Globus pallidus (tissue), 1 donor: ENCODE results near the gene NTHL1.

ENCODE experiments used
- DNase-seq: peaks from one replicate; pipeline ENCODE4 v3.0.0-alpha.2; 2015; ENCODE audit warnings: low spot score

NTHL1 gene

DNA sequence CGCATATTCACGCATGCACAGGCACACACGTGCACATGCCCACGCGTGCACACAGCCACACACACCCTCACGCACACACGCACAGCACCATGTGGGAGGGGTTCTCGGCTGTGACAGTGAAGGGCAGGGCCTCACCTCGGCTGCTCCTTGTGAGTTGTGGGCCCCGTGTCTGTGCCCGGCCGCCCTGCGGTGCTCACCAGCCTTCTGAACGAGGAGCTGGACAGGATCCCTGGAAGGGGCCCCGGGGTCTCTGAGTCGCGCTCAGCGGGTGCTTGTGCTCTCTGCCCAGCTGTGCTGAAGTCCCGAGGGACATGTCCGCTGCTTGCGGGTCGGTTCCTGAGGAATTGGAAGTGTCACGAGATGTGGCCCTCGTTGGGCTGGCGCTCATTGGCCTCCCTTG is 16.2 kb upstream of the NTHL1 start:
- no peak for DNase-seq

DNA sequence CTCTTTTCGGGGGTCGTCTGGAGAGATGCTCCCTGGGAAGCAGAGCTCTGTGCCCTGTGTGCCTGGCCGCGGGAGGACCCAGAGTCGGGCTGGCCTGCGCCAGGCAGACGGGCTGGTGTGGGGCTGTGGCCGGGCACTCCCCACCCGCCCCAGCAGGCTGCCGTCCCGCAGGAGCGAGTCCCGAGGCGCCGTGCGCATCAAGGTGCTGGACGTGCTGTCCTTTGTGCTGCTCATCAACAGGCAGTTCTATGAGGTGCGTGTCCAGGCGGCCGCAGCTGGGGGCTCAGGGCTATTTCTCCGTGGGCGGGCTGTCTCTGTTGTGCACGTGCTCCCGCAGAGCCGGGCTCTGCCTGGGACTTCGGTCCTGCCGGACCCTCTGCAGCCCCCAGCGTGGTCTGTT is 15.2 kb upstream of the NTHL1 start:
- DNase-seq = no peak

DNA sequence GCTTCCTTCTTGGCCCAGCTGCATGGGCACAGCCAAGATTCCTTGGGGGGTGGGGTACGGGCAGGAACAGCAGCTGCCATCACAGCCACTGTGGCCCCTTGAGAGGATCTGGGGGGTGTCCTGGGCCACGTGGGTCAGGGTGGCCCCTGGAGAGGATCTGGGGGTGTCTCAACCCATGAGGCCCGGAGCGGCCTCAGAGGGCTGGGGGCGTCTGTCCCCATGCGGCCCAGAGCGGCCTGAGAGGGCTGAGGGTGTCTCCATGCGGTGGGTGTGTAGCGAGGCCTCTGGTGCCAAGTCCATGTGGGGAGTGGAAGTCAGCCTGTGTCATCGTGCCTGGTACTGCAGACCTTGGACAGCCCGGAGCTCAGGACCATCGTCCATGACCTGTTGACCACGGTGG is 13.9 kb upstream of the NTHL1 start:
- DNase-seq = no peak

DNA sequence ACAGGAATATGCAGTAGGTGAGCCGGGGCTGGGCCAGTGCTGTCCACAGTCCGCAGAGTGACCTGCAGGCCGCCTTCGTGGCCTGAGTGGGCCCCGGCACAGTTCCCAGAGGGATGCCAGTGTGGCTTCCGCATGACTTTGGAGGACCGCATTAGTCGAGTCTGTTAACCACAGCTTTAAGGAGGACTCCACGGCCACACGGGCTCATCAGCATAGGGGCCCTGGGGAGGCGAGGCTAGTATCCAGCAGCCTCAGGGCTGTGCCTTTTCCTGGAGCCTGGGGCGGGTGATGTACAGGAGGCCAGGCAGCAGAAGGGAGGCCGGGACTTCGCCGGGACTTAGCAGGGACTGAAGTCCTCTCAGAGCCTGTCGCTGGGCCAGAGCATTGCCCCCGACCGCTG is 13.4 kb upstream of the NTHL1 start:
- DNase-seq = no peak

DNA sequence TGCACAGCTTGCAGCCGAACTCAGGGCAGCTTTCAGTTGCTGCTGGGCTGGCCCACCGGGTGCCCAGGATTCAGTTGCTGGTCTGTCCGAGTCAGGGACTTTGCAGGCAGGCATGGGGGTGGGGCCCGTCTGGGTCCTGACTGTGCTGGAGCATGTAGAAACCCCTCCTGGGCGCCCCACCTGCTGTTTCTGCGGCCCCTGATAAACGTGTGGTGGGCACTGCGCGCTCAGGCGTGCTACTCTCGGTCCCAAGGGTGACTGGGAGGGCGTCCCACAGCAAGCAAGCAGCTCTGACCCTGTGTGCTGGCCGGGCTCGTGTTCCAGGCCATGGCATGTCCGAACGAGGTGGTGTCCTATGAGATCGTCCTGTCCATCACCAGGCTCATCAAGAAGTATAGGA is 12.7 kb upstream of the NTHL1 start:
- DNase-seq = no peak

DNA sequence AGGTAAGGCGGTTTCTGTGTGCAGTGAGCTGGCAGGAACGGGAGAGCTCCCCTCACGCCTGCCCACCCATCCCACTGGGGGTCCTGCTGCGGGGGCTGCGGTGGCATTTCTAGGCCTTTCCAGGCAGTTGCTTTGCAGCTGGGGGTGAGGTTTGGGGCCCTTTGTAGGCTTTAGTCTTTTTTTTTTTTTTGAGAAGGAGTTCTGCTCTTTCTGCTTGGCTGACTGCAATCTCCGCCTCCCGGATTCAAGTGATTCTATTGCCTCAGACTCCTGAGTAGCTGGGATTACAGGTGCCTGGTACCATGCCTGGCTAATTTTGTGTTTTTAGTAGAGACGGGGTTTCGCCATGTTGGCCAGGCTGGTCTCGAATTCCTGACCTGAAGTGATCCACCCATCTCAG is 11.2 kb upstream of the NTHL1 start:
- DNase-seq = no peak

DNA sequence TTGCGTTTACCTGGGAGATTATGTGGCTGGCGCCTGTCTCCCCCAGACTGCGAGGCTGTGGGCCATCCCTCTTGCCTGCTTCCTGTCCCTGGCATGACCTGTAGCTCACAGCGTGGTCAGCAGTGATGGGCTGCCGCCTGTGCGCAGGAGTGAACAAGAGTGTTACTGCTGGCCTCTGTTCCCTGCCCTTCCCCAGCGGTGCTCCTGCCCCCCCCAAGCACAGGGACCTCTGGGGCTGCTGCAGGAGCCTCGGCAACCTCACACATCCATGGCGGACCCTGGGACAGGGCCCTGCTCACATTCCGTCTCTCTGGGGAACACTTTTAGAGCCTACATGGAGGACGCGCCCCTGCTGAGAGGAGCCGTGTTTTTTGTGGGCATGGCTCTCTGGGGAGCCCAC is 10.8 kb upstream of the NTHL1 start:
- no peak for DNase-seq

DNA sequence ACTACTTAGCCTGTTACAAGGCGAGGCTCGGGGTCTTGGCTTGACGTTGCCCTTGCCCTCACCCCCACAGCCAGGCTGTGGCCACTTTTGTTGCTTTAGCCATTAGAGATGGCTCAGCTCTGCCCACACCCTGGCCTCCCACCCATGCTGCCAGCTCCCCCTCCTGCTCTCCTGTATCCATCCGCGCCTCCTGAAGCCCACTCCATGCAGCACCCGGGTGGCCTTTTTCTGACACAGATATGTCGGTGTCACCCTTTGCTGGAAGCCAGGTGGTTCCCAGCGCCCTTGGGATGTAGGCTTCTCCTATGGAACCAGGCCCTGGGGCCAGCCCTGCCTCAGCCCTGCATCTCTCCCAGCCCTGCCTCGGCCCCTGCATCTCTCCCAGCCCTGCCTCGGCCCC is 9.8 kb upstream of the NTHL1 start:
- DNase-seq = no peak

DNA sequence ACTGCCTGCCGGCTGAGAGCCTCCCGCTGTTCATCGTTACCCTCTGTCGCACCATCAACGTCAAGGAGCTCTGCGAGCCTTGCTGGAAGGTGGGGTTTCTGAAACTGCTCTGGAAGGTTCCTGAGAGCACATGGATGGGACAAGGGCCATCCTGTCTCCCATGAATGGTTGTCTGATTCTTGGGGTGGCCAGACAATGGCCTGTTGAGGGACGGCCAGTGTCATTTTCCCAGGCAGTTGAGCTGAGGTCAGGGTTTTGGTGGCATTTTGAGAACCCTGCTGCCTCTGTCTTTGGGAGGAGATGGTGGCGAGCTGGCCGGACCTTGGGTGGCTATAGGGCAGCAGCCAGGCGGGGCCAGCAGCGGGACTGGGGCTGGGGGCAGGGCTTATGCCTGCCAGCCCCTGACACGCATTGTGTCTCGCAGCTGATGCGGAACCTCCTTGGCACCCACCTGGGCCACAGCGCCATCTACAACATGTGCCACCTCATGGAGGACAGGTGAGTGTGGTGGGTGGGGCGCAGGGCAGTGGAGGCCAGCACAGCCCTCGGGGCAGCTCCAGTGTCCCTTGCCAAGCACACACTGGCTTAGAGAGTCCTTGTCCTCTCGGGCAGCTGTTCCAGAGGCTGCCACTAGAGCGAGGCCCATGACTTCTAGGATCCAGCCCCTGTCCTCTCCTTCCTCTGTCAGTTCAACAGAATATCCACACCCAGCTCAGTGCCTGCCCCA is 9.2 kb upstream of the NTHL1 start:
- DNase-seq = peak; percentile 75

DNA sequence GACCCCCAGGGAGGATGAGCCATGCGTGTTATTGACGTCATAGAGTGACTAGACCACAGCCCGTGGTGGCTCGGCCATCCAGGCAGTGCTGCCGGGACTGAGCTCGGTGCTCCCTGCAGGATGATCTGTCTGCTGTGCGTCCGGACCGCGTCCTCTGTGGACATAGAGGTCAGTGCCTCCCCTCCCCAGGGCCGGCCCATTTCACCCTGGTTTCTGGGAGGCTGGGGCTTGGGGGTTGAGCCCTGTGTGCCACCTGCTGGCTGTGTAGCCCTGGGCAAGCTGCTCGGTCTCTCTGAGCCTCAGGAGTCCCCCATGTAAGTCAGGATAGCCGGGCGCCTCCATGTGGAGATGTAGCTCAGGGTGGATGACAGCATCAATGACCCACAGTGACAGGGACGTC is 8.4 kb upstream of the NTHL1 start:
- DNase-seq = peak; percentile 43

DNA sequence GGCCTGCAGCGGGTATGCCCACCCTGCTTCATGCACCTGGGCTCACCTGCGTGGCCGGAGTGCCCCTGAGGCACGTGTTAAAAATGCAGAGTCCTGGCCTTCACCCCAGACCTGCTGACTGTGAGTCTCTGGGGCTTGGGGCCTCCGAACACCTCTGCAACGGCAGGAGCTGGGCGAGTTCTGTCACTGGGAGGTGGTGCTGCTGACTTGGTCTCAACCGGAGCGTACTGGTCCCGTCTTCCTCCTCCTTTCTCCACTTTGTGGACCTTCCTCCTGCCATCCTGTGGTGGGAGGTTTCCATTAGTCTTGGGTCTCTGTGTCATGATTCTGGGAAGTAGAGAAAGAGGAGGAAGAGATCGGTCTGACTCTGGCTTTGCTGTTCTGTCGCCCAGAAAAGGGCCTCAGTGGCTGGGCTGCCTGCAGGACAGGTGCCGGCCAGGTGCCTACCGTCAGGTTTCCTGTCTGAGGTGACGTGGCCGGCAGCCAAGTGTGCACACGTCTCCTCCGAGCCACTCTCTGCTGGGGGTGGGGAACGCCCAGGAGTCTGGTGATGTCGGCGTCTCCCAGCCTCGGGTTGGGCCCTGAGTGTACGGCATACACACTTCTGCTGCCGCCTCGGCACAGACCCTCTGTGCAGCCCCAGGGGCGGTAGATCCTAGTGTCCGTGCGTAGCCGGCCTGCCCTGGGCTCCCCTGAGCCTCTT is 7.1 kb upstream of the NTHL1 start:
- DNase-seq = no peak

DNA sequence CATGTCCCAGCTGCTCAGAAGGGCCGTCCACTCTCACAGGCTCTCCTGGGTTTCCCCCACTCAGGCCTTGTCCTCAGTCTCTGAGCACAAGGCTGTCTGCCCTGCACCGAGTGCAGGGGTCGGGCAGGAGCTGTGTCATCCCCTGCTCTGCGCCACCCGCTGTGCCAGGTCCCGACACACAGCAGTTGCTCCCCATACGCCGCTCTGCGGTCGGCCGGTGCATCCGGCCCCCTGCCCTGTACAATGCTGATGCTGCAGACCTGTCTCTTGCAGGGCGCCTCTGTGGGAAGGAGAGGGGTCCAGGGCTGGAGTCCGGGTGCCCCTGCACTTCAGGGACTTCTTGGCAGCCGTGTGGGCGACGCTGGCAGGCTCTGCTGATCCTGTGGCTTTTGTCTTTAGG is 6.3 kb upstream of the NTHL1 start:
- DNase-seq = no peak

DNA sequence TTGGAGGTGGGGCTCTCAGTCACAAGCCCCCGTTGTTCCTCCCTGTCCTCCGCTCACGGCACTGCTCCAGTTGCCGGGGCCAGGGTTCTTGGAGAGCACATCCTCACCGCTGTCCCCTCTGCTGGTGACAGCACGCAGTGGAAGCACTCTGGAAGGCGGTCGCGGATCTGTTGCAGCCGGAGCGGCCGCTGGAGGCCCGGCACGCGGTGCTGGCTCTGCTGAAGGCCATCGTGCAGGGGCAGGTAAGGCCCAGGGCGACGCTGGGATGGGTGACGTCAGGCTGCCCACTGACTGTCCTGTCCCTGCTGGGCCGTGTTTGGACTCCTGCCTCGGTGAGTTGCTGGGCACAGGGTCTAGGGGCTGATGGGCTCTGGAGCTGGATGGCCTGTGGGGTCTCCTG is 5.6 kb upstream of the NTHL1 start:
- no peak for DNase-seq

DNA sequence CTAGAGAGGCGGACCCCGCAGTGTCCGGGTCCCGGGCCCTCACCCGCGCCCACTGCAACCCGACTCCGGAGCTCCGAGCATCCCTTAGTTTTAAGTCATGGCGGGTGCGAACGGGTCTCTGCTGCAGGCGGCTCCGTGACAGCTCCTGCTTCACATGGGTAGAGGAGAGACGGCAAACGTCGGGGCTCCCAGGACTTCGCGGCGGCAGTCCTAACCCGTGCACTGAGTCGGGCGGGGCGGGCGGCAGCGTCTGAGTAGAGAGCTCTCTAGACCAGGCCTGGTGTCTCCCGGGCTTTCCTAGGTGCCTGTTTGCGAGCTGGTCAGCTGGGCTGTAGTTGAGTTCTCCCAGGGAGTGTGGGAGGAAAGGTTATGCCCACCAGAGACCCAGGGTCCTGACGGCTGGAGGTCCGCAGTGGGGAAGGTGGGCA is 496 bp upstream of the NTHL1 start:
- no peak for DNase-seq

DNA sequence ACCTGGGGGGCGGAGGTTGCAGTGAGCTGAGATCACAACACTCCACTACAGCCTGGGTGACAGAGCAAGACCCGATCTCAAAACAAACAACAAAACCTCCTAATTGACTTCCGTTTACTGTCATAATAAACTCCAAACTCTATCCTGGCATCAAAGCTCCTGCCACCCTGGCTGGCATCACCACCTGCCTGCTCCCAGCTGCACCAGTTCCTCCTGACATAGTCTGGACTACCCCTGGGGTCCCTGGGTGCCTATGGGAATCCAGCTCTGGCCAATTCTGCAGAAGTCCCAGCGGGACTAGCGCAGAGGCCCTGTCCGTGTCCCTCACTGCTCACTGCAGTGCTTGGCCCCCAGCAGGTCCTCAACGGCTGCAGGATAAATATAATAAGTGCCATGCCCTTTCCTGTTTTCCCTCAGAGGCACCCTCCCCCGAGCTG is 723 bp downstream of the NTHL1 start:
- no peak for DNase-seq

DNA sequence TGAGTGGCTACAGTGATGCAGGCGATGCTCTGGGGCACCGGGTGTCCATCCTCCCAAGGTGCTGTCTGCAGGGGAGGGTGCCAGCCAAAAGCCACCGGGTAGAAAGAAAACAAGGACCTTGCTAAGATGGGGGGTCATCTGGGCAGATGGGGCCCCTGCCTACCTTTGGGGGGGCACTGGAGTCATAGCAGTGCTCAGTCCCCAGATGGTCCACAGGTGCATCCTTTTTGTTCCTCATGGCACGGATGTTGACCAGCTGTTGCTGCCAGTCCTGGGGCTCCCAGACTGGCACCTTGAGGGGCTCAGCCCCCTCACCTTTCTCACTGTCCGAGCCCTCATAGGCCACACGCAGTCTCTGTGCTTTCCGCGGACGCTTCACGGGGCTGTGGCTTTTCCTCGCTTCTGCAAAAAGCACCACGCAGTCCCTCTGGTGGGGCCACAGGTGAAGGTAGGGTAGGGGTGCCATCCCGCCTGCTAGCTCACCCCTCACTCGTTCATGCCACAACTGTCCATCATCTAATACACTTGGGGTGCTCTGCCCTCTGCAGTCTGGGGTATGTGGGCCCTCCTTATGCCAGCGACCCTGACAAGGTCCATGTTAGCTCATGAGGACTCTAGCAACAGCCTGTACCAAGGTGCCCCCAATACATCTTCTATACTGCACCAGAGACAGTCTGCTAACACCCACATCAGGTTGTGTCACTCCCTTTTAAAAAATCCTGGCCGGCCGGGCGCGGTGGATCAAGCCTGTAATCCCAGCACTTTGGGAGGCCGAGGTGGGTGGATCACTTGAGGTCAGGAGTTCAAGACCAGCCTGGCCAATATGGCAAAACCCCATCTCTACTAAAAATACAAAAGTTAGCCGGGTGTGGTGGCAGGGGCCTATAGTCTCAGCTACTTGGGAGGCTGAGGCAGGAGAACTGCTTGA is 1.4 kb downstream of the NTHL1 start:
- no peak for DNase-seq

DNA sequence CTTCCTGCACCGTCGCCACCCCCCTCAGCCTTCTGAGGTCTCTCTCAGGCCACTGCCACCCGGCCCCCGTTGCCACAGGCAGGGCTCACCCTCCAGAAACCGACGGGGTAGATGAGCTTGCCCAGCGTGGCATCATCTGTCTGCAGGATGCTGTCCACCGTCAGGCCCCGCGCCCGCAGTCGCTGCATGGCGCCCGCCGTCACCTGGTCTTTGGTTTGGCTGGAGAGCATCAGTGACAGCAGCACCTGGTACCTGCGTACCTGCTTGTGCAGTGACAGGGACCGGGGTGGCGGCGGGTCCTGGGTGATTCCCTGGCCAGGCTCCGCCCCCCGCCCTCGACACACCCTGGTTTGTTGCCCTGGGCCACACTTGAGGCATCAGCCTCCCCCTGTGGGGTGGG is 3.1 kb downstream of the NTHL1 start:
- DNase-seq = no peak

DNA sequence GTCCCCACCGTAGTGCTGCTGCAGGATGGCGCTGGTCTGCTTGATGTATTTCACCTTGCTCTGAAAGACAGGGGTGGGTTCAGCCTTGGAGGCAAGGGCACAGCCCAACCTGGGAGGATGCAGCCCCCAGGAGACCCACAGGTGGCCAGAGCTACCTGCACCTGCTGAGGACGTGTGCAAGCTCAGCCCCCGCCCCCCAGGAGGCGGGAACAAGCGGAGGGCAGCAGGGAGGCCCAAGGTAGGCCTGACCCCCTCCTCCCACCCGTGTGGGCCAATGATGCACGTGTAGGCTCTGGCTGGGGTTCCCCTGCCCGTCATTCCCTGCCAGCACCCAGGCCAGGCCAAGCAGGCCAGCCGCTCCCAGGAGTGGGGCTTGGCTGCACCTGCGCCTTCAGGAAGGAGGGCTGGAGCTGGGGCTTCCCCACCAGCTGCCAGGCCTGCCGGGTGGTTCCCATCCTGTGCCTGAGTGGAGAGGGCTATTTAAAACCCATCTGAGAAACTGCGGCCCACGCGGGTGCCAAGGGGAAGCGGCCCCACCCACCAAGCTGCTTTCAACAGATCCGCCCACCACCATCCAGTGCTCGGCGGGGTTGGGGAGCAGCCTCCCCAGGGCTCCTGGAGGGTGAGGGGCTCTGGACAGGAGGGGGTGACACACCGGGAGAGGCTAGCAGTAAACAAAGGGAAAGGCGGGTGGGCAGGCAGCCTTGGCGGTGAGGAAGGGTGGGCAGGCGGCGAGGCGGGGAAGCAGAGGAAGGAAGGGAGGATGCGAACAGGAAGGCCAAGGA is 3.8 kb downstream of the NTHL1 start:
- DNase-seq = no peak

DNA sequence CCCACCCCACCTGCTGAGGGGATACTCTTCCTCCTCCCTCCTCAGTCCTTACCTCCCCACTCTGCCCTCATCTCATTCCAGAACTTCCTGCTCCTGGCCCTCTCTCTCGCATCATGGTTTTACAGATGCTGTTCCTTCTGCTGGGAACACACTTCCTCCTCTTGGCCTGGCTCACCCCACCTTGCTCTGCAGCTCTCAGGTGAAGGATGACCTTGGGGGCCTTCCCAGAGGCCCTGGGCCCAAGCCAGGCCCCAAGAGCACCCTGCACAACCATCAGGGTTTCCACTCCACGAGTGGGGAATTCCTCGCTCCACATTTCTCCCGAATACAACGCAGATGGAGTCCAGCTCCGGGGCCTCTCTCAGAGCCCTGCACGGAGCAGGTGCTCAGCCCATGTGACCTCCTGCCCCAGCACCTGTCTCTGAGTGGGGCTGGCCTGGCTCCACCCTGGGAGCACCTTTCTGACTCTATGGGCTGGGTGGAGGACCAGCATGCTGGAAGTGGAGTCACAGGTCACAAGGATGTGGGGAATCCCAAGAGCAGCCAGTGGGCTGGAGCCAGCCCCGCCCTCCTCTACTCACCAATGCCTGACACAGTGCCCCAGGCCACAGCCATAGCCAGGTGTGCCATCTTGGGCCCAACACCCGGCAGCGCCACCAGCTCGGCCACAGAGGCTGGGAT is 4.5 kb downstream of the NTHL1 start:
- DNase-seq = no peak

DNA sequence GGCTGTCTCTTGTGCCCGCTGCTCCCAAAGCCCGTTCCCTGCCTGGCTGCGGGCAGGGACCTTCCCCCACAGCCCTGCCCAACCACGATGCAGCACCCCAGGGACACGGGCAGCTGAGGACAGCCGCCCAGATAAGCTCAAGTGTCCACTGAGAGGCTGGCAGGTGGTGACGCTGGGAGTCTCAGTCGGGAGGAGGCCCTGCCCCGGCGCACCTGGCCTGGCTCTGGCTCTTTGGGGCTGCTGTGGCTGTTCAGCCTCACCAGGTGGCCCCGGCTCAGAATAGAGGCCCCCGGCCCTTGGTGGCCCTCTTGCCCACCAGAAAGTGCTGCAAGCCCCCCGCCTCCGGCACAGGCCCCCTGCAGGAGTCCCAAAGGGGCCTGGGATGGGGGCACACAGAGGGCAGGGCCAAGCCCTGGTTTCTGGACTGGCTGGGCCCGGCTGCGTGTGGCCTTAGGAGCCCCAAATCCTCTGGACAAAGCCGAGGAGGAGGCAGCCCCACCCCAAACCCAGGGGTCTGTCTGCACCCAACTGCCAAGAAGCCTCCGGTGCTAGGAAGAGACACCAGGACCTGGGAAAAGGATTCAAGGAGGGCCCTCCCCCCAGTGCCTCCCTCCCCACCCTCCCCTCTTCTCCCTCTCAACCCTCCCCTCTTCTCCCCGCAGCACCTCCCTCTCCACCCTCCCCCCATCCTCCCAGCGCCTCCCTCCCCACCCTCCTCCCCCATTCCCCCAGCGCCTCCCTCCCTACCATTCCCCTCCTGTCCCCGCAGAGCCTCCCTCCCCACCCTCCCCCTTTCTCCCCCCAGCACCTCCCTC is 5.3 kb downstream of the NTHL1 start:
- DNase-seq = no peak
